Measurements from ENCODE around the gene CLSTN2.

Gene CLSTN2

DNA sequence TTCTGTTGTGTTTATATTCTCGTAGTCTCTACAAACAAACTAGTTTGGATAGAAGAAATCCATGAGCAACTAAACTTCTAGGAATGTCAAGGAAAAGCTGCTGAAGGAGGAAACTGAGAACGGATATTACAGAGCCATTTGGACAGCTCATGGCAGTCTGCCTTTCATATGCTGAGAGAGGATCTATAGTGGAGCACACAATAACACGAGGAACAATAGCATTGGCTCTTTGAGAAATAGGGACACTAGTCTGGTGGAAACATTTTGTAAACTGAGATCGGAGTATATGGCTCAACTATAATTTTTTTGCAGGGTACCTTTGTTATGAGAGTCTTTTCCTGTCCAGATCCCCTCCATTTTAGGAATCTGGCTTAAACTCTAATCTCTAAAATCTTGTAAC is 200.5 kb downstream of the CLSTN2 start:
- TF ChIP-seq NFRKB (IDR thresholded peaks at IDR 0.05), result no peak
- TF ChIP-seq HDGF (IDR thresholded peaks at IDR 0.05; ENCODE audit: borderline replicate concordance), result no peak
- no peak for TF ChIP-seq SP1 (IDR thresholded peaks at IDR 0.05)
- no peak for TF ChIP-seq ARNT (IDR thresholded peaks at IDR 0.05)
- no peak for DNase-seq (ENCODE audit: extremely low spot score)
- POLR2A ChIA-PET, result no interaction called here
- CTCF ChIA-PET, result no interaction called here

DNA sequence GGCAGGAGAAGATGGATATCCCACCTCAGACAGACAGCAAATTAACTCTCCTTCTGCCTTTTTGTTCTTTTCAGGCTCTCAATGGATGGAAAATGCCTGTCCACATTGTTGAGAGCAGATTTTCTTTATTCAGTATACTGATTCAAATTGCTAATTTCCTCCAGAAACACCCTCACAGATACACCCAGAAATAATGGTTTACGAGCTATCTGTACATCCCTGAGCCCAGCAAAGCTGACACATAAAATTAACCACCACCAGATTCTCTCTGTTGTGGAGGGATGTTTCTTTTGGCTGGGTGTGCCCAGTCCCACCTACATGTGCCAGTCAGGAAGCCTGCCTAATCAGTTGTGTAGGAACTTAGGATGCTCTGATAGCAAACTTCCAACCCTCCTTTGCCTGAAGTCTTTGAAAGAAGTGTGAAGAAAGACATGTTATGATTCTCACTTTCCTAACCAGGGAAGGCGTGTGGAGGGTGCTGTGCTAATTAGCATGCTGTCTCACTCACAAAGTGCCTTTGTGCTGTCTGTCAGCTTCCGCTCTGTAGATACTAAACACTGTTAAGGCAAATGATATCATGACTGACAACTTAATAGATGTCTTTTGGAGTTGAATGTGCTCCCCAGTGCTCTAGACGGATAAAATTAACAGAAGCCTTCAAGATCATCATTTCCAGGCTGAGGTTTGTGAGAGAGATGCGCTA is 208.5 kb downstream of the CLSTN2 start:
- ChIA-PET POLR2A (no interaction called here), CTCF (no interaction called here)
- no peak for DNase-seq (ENCODE audit: extremely low spot score)
- TF ChIP-seq NFRKB (IDR thresholded peaks at IDR 0.05) (no peak), FOXM1 (IDR thresholded peaks at IDR 0.05; ENCODE audit: borderline replicate concordance) (no peak)

DNA sequence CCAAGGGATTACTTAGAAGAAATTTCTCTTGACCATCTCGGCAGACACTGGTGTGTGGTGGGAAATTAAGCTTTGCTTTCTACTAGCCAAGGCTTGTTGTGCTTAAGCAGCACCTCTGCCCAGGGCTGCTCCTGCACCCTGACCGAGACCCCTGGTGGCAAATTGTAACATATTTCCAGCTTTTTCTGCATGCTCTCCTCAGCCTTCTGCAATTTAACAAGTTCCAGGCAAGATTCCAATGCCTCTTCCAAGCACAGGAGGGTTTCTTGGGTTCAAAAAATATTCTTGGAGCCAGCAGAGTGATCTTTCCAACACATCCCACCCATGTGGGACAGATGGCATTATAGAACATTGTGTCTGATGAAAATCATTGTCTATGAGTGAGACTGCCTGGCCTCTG is 210.5 kb downstream of the CLSTN2 start:
- DNase-seq (ENCODE audit: extremely low spot score), result no peak
- TF ChIP-seq SP1 (IDR thresholded peaks at IDR 0.05) (no peak), CTBP1 (IDR thresholded peaks at IDR 0.05; ENCODE audit: borderline replicate concordance) (no peak), ZNF384 (IDR thresholded peaks at IDR 0.05) (no peak), ARNT (IDR thresholded peaks at IDR 0.05) (no peak), NFRKB (IDR thresholded peaks at IDR 0.05) (no peak), SUZ12 (IDR thresholded peaks at IDR 0.05) (no peak), TARDBP (IDR thresholded peaks at IDR 0.05) (no peak), FOXM1 (IDR thresholded peaks at IDR 0.05; ENCODE audit: borderline replicate concordance) (no peak), HDGF (IDR thresholded peaks at IDR 0.05; ENCODE audit: borderline replicate concordance) (no peak), FOXK2 (IDR thresholded peaks at IDR 0.05) (no peak), FOXA1 (IDR thresholded peaks at IDR 0.05) (no peak), LEF1 (IDR thresholded peaks at IDR 0.05; ENCODE audit: borderline replicate concordance) (no peak), BHLHE40 (IDR thresholded peaks at IDR 0.05; ENCODE audit: borderline replicate concordance) (no peak), L3MBTL2 (conservative IDR thresholded peaks at IDR 0.05) (no peak), ELF4 (IDR thresholded peaks at IDR 0.05) (no peak)
- TF ChIP-seq, protein P1, sequence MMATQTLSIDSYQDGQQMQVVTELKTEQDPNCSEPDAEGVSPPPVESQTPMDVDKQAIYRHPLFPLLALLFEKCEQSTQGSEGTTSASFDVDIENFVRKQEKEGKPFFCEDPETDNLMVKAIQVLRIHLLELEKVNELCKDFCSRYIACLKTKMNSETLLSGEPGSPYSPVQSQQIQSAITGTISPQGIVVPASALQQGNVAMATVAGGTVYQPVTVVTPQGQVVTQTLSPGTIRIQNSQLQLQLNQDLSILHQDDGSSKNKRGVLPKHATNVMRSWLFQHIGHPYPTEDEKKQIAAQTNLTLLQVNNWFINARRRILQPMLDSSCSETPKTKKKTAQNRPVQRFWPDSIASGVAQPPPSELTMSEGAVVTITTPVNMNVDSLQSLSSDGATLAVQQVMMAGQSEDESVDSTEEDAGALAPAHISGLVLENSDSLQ (IDR thresholded peaks at IDR 0.05), result no peak
- CTCF ChIA-PET, result interaction anchor here (0.6 to 1.1 kb wide), 2 partner anchors 12 to 95 kb away, joined by 3 to 4 read pairs; no protein-coding TSS in a partner anchor
- POLR2A ChIA-PET, result no interaction called here

DNA sequence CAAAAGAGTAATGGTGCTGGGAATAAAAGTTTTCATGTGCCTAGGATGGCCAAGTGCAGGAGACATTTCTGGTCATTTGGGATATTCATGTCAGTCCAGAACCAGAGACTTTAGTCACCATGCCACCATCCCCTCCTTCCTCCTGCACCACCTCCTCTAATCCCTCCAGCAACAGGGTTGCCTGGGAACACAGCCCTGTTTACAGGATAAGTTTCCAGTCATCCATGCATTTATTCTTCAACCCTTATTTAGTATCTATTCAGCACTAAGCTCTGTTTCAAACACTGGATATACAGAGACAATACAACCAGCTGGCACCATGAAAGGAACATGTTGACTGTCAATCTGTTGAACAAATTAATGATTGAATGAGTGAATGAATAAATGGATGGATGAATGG is 211.7 kb downstream of the CLSTN2 start:
- TF ChIP-seq ARNT (IDR thresholded peaks at IDR 0.05), result no peak
- TF ChIP-seq HDGF (IDR thresholded peaks at IDR 0.05; ENCODE audit: borderline replicate concordance), result no peak
- TF ChIP-seq FOXK2 (IDR thresholded peaks at IDR 0.05), result no peak
- TF ChIP-seq SUZ12 (IDR thresholded peaks at IDR 0.05), result no peak
- no peak for TF ChIP-seq BHLHE40 (IDR thresholded peaks at IDR 0.05; ENCODE audit: borderline replicate concordance)
- no peak for TF ChIP-seq FOXM1 (IDR thresholded peaks at IDR 0.05; ENCODE audit: borderline replicate concordance)
- no peak for TF ChIP-seq SP1 (IDR thresholded peaks at IDR 0.05)
- TF ChIP-seq ELF4 (IDR thresholded peaks at IDR 0.05), result no peak
- TF ChIP-seq L3MBTL2 (conservative IDR thresholded peaks at IDR 0.05), result no peak
- TF ChIP-seq CTBP1 (IDR thresholded peaks at IDR 0.05; ENCODE audit: borderline replicate concordance), result no peak
- no peak for TF ChIP-seq LEF1 (IDR thresholded peaks at IDR 0.05; ENCODE audit: borderline replicate concordance)
- TF ChIP-seq, protein P1 (IDR thresholded peaks at IDR 0.05), result no peak
- no peak for TF ChIP-seq FOXA1 (IDR thresholded peaks at IDR 0.05)
- no peak for TF ChIP-seq TARDBP (IDR thresholded peaks at IDR 0.05)
- TF ChIP-seq ZNF384 (IDR thresholded peaks at IDR 0.05), result no peak
- DNase-seq (ENCODE audit: extremely low spot score), result no peak
- ChIA-PET CTCF (interaction anchor here (1.1 kb wide), 1 partner anchor 11 kb away, joined by 4 read pairs; no protein-coding TSS in a partner anchor), POLR2A (no interaction called here)

DNA sequence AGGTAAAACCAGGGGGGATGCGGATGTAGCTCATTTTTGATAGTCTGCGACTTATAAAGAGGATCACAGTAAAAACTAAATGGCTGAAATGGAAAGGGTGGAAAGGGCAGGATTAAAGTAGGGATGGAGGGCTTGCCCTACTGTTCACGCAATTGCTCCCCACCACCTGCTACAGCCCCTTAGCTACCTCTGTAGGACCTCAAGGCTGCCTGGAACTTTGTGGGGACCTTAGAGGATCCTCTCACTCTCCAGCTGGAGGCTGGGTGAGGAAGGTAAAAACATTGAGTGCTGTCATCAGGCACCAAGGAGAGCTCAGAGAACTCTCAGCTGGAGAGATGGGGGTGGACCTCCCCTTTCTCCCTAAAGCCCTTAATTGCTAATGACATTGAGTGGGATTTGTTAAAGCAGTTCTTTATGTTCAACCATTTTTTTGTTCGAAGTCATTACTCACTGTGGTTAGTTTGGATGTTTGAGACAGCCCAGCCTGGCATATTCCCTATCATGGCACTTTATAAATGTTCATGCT is 213.0 kb downstream of the CLSTN2 start:
- TF ChIP-seq FOXM1 (IDR thresholded peaks at IDR 0.05; ENCODE audit: borderline replicate concordance) (no peak), ARNT (IDR thresholded peaks at IDR 0.05) (no peak), NFRKB (IDR thresholded peaks at IDR 0.05) (no peak), CTBP1 (IDR thresholded peaks at IDR 0.05; ENCODE audit: borderline replicate concordance) (no peak), L3MBTL2 (conservative IDR thresholded peaks at IDR 0.05) (no peak), ZNF384 (IDR thresholded peaks at IDR 0.05) (no peak), SUZ12 (IDR thresholded peaks at IDR 0.05) (no peak), LEF1 (IDR thresholded peaks at IDR 0.05; ENCODE audit: borderline replicate concordance) (no peak), BHLHE40 (IDR thresholded peaks at IDR 0.05; ENCODE audit: borderline replicate concordance) (no peak), SP1 (IDR thresholded peaks at IDR 0.05) (no peak), FOXA1 (IDR thresholded peaks at IDR 0.05) (no peak), HDGF (IDR thresholded peaks at IDR 0.05; ENCODE audit: borderline replicate concordance) (no peak), FOXK2 (IDR thresholded peaks at IDR 0.05) (no peak), ELF4 (IDR thresholded peaks at IDR 0.05) (no peak), TARDBP (IDR thresholded peaks at IDR 0.05) (no peak)
- TF ChIP-seq, protein P1 (IDR thresholded peaks at IDR 0.05), result no peak
- ChIA-PET POLR2A (no interaction called here), CTCF (interaction anchor here (1.3 kb wide), 1 partner anchor 9 kb away, joined by 4 read pairs; no protein-coding TSS in a partner anchor)
- DNase-seq (ENCODE audit: extremely low spot score), result no peak

DNA sequence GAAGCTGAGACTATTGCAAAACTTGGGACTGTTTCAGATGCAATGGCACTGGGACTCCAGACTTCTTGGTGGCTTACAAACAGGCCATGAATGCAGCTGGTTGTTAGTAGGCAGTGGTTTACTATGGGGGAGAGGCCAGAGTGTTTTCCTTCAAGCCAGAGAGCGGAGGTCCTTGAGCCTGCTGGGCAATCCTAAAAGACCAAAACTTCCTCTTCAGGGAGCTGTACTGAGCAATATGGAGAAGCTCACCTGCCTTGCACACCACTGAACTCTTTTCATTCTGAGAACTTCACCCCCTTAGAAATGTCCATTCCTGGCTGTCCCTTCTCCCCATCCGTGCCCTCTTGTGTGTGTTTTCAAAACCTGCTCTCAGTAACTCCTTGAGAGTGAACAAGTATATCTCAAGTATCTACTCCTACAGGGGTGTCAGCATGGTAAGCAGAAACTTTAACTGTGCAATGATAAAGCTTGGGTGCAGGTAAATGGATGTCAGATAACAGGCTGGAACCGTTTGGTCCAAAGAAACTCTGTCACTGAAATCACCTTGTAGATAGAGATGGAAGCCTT is 213.9 kb downstream of the CLSTN2 start:
- TF ChIP-seq ELF4 (IDR thresholded peaks at IDR 0.05) (no peak), FOXA1 (IDR thresholded peaks at IDR 0.05) (no peak), ZNF384 (IDR thresholded peaks at IDR 0.05) (no peak), ARNT (IDR thresholded peaks at IDR 0.05) (no peak), SUZ12 (IDR thresholded peaks at IDR 0.05) (no peak), NFRKB (IDR thresholded peaks at IDR 0.05) (no peak), LEF1 (IDR thresholded peaks at IDR 0.05; ENCODE audit: borderline replicate concordance) (no peak), L3MBTL2 (conservative IDR thresholded peaks at IDR 0.05) (no peak), FOXM1 (IDR thresholded peaks at IDR 0.05; ENCODE audit: borderline replicate concordance) (no peak), HDGF (IDR thresholded peaks at IDR 0.05; ENCODE audit: borderline replicate concordance) (no peak), SP1 (IDR thresholded peaks at IDR 0.05) (no peak), BHLHE40 (IDR thresholded peaks at IDR 0.05; ENCODE audit: borderline replicate concordance) (no peak), TARDBP (IDR thresholded peaks at IDR 0.05) (no peak), CTBP1 (IDR thresholded peaks at IDR 0.05; ENCODE audit: borderline replicate concordance) (no peak), FOXK2 (IDR thresholded peaks at IDR 0.05) (no peak)
- TF ChIP-seq, protein P1 (IDR thresholded peaks at IDR 0.05), result no peak
- DNase-seq (ENCODE audit: extremely low spot score), result no peak
- POLR2A ChIA-PET, result no interaction called here
- CTCF ChIA-PET, result no interaction called here

Data from HEK293T (cell line).